A673 (cell line): ENCODE measurements around the gene FRMD1.

Experiments used
- CTCF ChIP-seq: fragments of 300-800, 200-600 bp; sonication (generic); conservative IDR thresholded peaks from 2 replicates; pipeline ENCODE4 v1.5.1; 2017; ENCODE audit warnings: low read depth, mild to moderate bottlenecking, antibody characterized with exemption, low read length, moderate library complexity, mixed read lengths
- EZH2 ChIP-seq: fragments of 200-600 bp; sonication (generic); IDR thresholded peaks from 2 replicates; pipeline ENCODE4 v1.6.1; 2017; ENCODE audit warnings: borderline replicate concordance, low read depth, mild to moderate bottlenecking, mixed read lengths, antibody characterized with exemption, low read length; ENCODE audit not compliant: poor library complexity, severe bottlenecking

DNA sequence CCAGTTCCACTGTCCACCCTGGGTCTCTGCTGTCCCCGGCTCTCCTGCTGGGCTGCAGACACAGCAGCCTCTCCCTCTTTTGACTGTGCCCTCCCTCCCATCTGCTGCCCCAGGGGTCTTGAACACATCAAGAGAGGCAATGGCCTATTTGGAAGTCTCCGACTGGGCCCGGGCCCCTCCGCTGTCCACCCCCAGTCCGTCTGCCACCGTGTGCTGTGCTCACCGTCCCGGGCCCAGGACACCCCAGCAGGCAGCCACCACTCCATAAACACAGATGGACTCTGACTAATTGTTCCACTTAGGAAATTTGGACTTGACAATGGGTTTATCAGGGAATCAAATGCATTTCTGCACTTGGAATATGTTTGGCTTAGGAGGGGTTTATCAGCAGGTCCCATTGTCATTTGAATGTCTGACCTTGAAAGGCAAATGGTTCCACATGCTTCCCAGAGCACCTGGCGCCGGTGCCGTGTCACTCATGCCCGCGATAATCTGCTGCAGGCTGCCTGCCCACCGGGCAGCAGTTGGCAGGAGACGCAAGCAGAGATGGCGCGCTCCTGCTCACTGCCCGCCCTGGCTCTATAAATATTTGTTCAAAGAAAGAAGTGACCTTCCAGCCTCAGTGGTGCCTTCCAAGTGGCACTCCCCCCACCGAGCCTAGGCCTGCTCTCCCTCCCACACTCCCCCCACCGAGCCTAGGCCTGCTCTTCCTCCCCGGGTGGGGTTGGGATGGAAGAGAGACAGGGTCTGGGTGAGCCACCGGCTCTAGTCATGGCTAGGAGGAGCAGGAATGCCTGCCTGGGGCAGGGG is 18.8 kb upstream of the FRMD1 start:
- TF ChIP-seq CTCF, result no peak
- TF ChIP-seq EZH2, result no peak
